ENCODE data around the gene COMMD1. TPM values are rescaled to one million over a fixed set of nuclear protein-coding genes. Genes with fewer than 3 reads are reported as not detected.

The COMMD1 gene
- total RNA-seq, 1 experiment from 2014 or later, result 24.7 TPM

- peaks cover 8% of the 10 kb centered on the region for H3K36me3 Mint-ChIP-seq
- ATAC-seq (peak; percentile 86), DNase-seq (ENCODE audit: low spot score) (no peak)
- no peak overlapping the region for H3K4me3 Mint-ChIP-seq
- CTCF ChIA-PET, result interaction anchor here (0.9 kb wide), 1 partner anchor 39 kb away, joined by 3 read pairs; the partner anchor contains the start of gene B3GNT2
- H3K27me3 Mint-ChIP-seq (ENCODE audit: low read depth), result no peaks in the 10 kb centered on the region
- POLR2A ChIA-PET, result interaction anchor here (0.6 kb wide), 1 partner anchor 585 kb away, joined by 3 read pairs; no protein-coding TSS in a partner anchor
- H3K27ac Mint-ChIP-seq, result no peak overlapping the region
- peaks cover 10% of the 10 kb centered on the region for H3K9me3 Mint-ChIP-seq
- peaks cover 19% of the 10 kb centered on the region for H3K4me1 Mint-ChIP-seq
- TF ChIP-seq, protein P1, sequence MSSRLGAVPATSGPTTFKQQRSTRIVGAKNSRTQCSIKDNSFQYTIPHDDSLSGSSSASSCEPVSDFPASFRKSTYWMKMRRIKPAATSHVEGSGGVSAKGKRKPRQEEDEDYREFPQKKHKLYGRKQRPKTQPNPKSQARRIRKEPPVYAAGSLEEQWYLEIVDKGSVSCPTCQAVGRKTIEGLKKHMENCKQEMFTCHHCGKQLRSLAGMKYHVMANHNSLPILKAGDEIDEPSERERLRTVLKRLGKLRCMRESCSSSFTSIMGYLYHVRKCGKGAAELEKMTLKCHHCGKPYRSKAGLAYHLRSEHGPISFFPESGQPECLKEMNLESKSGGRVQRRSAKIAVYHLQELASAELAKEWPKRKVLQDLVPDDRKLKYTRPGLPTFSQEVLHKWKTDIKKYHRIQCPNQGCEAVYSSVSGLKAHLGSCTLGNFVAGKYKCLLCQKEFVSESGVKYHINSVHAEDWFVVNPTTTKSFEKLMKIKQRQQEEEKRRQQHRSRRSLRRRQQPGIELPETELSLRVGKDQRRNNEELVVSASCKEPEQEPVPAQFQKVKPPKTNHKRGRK (CRISPR knock-in tag; IDR thresholded peaks at IDR 0.05; ENCODE audit: borderline replicate concordance), result no peak
- TF ChIP-seq MLX (CRISPR knock-in tag; IDR thresholded peaks at IDR 0.05) (no peak), ATF1 (CRISPR knock-in tag; IDR thresholded peaks at IDR 0.05) (no peak), ZNF138 (CRISPR knock-in tag; conservative IDR thresholded peaks at IDR 0.05) (no peak), MYBL2 (CRISPR knock-in tag; IDR thresholded peaks at IDR 0.05) (no peak), ERG (CRISPR knock-in tag; IDR thresholded peaks at IDR 0.05) (no peak), PREB (CRISPR knock-in tag; IDR thresholded peaks at IDR 0.05; ENCODE audit: borderline replicate concordance) (no peak), JAZF1 (CRISPR knock-in tag; IDR thresholded peaks at IDR 0.05) (no peak), HMGA2 (CRISPR knock-in tag; IDR thresholded peaks at IDR 0.05) (no peak), IRF2 (CRISPR knock-in tag; IDR thresholded peaks at IDR 0.05; ENCODE audit: borderline replicate concordance, low read depth) (no peak), OVOL2 (CRISPR knock-in tag; IDR thresholded peaks at IDR 0.05; ENCODE audit: borderline replicate concordance) (no peak), MXD4 (CRISPR knock-in tag; IDR thresholded peaks at IDR 0.05; ENCODE audit: borderline replicate concordance) (no peak), ZNF396 (CRISPR knock-in tag; IDR thresholded peaks at IDR 0.05; ENCODE audit: borderline replicate concordance) (no peak), GTF2I (CRISPR knock-in tag; conservative IDR thresholded peaks at IDR 0.05) (no peak), TCF7 (CRISPR knock-in tag; IDR thresholded peaks at IDR 0.05; ENCODE audit: low read depth) (no peak), ETV6 (CRISPR knock-in tag; IDR thresholded peaks at IDR 0.05) (no peak), CBFB (CRISPR knock-in tag; IDR thresholded peaks at IDR 0.05; ENCODE audit: low read depth) (no peak), CREM (CRISPR knock-in tag; IDR thresholded peaks at IDR 0.05) (no peak)
- TF ChIP-seq, protein P2, sequence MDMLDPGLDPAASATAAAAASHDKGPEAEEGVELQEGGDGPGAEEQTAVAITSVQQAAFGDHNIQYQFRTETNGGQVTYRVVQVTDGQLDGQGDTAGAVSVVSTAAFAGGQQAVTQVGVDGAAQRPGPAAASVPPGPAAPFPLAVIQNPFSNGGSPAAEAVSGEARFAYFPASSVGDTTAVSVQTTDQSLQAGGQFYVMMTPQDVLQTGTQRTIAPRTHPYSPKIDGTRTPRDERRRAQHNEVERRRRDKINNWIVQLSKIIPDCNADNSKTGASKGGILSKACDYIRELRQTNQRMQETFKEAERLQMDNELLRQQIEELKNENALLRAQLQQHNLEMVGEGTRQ (CRISPR knock-in tag; IDR thresholded peaks at IDR 0.05), result no peak
These were observed 251.5 kb downstream of the COMMD1 start for GRCh38 chr2:62156861-62157496.

DNA sequence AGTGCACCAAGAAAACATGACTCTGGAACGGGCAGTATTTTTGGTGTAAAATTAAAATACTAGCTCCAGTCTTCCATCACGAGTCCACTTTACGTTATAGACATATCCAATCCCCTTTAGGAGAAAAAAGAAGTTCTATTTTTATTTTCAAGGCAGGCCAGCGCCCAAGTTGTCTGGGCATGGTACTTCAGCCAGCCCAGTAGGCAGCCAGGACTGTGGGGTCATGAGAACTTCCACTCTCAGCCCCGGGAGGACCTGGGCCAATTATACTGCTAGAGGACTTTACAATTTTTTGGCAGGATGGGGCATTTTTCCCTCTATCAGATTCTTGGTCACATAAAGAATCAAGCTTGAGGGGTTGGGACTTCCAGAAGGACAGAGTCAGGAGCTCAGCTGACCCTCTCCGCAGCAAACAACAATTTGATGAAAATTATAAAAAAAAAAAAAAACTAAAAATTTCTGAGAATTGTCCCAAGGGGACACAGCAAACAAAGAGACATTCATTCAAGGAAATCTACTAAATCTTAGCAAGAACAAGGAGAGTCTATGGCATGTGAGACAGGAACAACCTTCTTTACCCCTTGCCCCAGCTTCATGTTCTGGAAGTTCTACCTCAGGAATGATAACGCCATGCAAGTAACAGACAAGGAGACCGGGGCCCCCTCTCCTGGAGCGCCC lies 253.1 kb downstream of the COMMD1 start:
- H3K9me3 Mint-ChIP-seq, result peaks cover 10% of the 10 kb centered on the region
- POLR2A ChIA-PET, result no interaction called here
- no peaks in the 10 kb centered on the region for H3K27me3 Mint-ChIP-seq (ENCODE audit: low read depth)
- DNase-seq (ENCODE audit: low spot score), result no peak
- H3K27ac Mint-ChIP-seq, result no peak overlapping the region
- no peak for ATAC-seq
- peaks cover 8% of the 10 kb centered on the region for H3K36me3 Mint-ChIP-seq
- H3K4me3 Mint-ChIP-seq, result no peak overlapping the region
- CTCF ChIA-PET, result no interaction called here
- H3K4me1 Mint-ChIP-seq, result peaks cover 19% of the 10 kb centered on the region
- TF ChIP-seq ATF2 (CRISPR knock-in tag; IDR thresholded peaks at IDR 0.05; ENCODE audit: borderline replicate concordance, low read depth) (no peak), ATF3 (CRISPR knock-in tag; conservative IDR thresholded peaks at IDR 0.05) (no peak), NR2C2 (CRISPR knock-in tag; IDR thresholded peaks at IDR 0.05) (no peak), PREB (CRISPR knock-in tag; IDR thresholded peaks at IDR 0.05; ENCODE audit: borderline replicate concordance) (no peak), GABPB1 (CRISPR knock-in tag; IDR thresholded peaks at IDR 0.05) (no peak)
- TF ChIP-seq, protein P3, sequence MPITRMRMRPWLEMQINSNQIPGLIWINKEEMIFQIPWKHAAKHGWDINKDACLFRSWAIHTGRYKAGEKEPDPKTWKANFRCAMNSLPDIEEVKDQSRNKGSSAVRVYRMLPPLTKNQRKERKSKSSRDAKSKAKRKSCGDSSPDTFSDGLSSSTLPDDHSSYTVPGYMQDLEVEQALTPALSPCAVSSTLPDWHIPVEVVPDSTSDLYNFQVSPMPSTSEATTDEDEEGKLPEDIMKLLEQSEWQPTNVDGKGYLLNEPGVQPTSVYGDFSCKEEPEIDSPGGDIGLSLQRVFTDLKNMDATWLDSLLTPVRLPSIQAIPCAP (CRISPR knock-in tag; IDR thresholded peaks at IDR 0.05), result no peak

All from WTC11 (cell line).